ENCODE results near the gene RAPGEF1. TPM values are rescaled to one million over a fixed set of nuclear protein-coding genes. Genes with fewer than 3 reads are reported as not detected.

The RAPGEF1 gene
- total and polyA plus RNA-seq, 9 of the 15 experiments (the other 6 are each of a cell fraction or from before 2014, with no cell fraction given): 0.06 to 44.1 (median 19.9) TPM

- no peak for TF ChIP-seq ZNF277 (CRISPR knock-in tag; IDR thresholded peaks at IDR 0.05; ENCODE audit: borderline replicate concordance)
- TF ChIP-seq PTBP1 (IDR thresholded peaks at IDR 0.05; ENCODE audit: low read depth, low read length): no peak
Observed at GRCh38 chr9:131578731-131579504, 161.0 kb downstream of the RAPGEF1 start (continued).

- DNase-seq (ENCODE audit: extremely low read depth in 1 of 4, low spot score in 3 of 4): no peak
- CTCF ChIA-PET (ENCODE audit: low intra/inter-chr PET ratio): no interaction called here
- no peak overlapping the region for H3K27ac ChIP-seq (ENCODE audit: extremely low read depth, low read depth, low read length)
- no peak for ATAC-seq
- H3K4me3 ChIP-seq: no peak overlapping the region
- POLR2A ChIA-PET: no interaction called here
- no peaks in the 10 kb centered on the region for H3K9me3 ChIP-seq (replicated peaks; ENCODE audit: control insufficient read depth, insufficient read depth, low read depth, low read length)
- no peak for FAIRE-seq
- H3K79me2 ChIP-seq (ENCODE audit: control insufficient read depth, insufficient read depth, low read length): no peaks in the 10 kb centered on the region
- no peak overlapping the region for H3K4me2 ChIP-seq (ENCODE audit: insufficient read depth, low read length)
- intact Hi-C loops (cut with micrococcal nuclease) (no loop called here), in situ Hi-C loops (cut with MboI) (no loop called here)
- BruUV-seq (replicated peaks): no TSS peak
- H3K36me3 ChIP-seq (ENCODE audit: control insufficient read depth, insufficient read depth, low read length): peaks cover 25% of the 10 kb centered on the region; the same call in 2 of the 3 replicates
- H3K27me3 ChIP-seq (ENCODE audit: control insufficient read depth in 2 of 2, insufficient read depth in 2 of 2, low read length in 2 of 2): no peaks in the 10 kb centered on the region
- no peaks in the 10 kb centered on the region for H4K20me1 ChIP-seq (replicated peaks; ENCODE audit: control insufficient read depth, insufficient read depth, low read length)
- H3K9ac ChIP-seq (ENCODE audit: insufficient read depth in 1 of 2, low read depth in 2 of 2, low read length in 2 of 2): no peak overlapping the region
- no peak overlapping the region for H2AFZ ChIP-seq (ENCODE audit: low read depth, low read length)
- no peaks in the 10 kb centered on the region for H3K9me1 ChIP-seq (ENCODE audit: control insufficient read depth, insufficient read depth, low read length)
- 89% methylated on average over 13 of the region's 13 CpGs for WGBS (ENCODE audit: insufficient coverage, low coverage, missing lambda C conversion rate)
- peaks cover 0 to 17% of the 10 kb centered on the region in 2 experiments; a peak in 1 of 5 replicates for H3K4me1 ChIP-seq (replicated peaks in 1 of 2; ENCODE audit: control insufficient read depth in 2 of 2, insufficient read depth in 2 of 2, low read length in 2 of 2)
- TF ChIP-seq THRA (IDR thresholded peaks at IDR 0.05) (no peak), SMC3 (conservative IDR thresholded peaks at IDR 0.05; ENCODE audit: insufficient read depth, low read depth, low read length) (no peak), PKNOX1 (IDR thresholded peaks at IDR 0.05) (no peak), ETS1 (conservative IDR thresholded peaks at IDR 0.05; ENCODE audit: control insufficient read depth, low read depth, low read length) (no peak), ESRRA (IDR thresholded peaks at IDR 0.05; ENCODE audit: borderline replicate concordance, low read depth) (no peak), HBP1 (CRISPR knock-in tag; IDR thresholded peaks at IDR 0.05) (no peak), HINFP (tag; conservative IDR thresholded peaks at IDR 0.05; ENCODE audit: low read depth) (no peak)
Observed at GRCh38 chr9:131578021-131578420, 161.9 kb downstream of the RAPGEF1 start.
